Measurements from ENCODE around the gene LRRC71.

DNA sequence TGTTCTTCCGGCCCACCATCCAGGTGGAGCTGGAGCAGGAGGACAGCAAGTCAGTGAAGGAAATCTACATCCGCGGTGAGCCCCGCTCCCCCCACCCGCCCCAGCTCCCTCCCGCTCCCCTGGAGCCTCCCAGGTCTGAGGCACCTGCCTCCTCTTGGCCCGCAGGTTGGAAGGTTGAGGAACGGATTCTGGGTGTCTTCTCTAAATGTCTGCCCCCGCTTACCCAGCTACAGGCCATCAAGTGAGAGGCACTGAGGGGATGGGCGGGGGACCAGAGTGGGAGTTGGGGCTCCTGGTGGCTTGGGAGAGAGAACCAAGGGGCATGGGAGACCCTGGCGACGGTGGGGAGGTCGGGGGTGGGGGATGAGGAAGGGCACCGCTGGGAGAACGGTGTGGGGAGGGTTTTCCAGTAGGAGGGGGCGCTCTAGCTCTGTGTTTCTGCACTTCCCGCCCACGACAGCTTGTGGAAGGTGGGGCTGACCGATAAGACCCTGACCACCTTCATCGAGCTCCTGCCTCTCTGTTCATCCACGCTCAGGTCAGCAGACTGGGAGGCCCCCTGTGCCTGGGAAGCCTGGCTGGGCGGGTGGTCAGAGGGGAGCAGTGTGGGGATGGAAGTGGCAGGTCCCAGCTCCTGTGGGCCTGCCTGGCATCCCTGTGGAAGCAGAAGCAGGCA, 4.2 kb downstream of the LRRC71 start:
- TF ChIP-seq, protein P1, sequence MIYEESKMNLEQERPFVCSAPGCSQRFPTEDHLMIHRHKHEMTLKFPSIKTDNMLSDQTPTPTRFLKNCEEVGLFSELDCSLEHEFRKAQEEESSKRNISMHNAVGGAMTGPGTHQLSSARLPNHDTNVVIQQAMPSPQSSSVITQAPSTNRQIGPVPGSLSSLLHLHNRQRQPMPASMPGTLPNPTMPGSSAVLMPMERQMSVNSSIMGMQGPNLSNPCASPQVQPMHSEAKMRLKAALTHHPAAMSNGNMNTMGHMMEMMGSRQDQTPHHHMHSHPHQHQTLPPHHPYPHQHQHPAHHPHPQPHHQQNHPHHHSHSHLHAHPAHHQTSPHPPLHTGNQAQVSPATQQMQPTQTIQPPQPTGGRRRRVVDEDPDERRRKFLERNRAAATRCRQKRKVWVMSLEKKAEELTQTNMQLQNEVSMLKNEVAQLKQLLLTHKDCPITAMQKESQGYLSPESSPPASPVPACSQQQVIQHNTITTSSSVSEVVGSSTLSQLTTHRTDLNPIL (CRISPR knock-in tag; IDR thresholded peaks at IDR 0.05; ENCODE audit: low read depth): no peak
- TF ChIP-seq ISL1 (CRISPR knock-in tag; IDR thresholded peaks at IDR 0.05): no peak
- no peak for TF ChIP-seq RARB (CRISPR knock-in tag; IDR thresholded peaks at IDR 0.05)
- no peak for TF ChIP-seq ARNTL (CRISPR knock-in tag; IDR thresholded peaks at IDR 0.05; ENCODE audit: borderline replicate concordance, low read depth)
- TF ChIP-seq, protein P2, sequence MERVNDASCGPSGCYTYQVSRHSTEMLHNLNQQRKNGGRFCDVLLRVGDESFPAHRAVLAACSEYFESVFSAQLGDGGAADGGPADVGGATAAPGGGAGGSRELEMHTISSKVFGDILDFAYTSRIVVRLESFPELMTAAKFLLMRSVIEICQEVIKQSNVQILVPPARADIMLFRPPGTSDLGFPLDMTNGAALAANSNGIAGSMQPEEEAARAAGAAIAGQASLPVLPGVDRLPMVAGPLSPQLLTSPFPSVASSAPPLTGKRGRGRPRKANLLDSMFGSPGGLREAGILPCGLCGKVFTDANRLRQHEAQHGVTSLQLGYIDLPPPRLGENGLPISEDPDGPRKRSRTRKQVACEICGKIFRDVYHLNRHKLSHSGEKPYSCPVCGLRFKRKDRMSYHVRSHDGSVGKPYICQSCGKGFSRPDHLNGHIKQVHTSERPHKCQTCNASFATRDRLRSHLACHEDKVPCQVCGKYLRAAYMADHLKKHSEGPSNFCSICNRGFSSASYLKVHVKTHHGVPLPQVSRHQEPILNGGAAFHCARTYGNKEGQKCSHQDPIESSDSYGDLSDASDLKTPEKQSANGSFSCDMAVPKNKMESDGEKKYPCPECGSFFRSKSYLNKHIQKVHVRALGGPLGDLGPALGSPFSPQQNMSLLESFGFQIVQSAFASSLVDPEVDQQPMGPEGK (CRISPR knock-in tag; IDR thresholded peaks at IDR 0.05; ENCODE audit: borderline replicate concordance): no peak
- no peak for TF ChIP-seq TOX (CRISPR knock-in tag; IDR thresholded peaks at IDR 0.05; ENCODE audit: borderline replicate concordance)

Measured in SK-N-SH treated with all-trans-retinoic acid at 6 μM for 48 hours (cell line).